ENCODE data around the gene BSCL2. TPM values are rescaled to one million over a fixed set of nuclear protein-coding genes. Genes with fewer than 3 reads are reported as not detected.

Gene BSCL2
- total and polyA plus RNA-seq, 2 of the 13 experiments (the other 11 are each of a cell fraction or from before 2014, with no cell fraction given) = 19.5 to 21.1 TPM

DNA sequence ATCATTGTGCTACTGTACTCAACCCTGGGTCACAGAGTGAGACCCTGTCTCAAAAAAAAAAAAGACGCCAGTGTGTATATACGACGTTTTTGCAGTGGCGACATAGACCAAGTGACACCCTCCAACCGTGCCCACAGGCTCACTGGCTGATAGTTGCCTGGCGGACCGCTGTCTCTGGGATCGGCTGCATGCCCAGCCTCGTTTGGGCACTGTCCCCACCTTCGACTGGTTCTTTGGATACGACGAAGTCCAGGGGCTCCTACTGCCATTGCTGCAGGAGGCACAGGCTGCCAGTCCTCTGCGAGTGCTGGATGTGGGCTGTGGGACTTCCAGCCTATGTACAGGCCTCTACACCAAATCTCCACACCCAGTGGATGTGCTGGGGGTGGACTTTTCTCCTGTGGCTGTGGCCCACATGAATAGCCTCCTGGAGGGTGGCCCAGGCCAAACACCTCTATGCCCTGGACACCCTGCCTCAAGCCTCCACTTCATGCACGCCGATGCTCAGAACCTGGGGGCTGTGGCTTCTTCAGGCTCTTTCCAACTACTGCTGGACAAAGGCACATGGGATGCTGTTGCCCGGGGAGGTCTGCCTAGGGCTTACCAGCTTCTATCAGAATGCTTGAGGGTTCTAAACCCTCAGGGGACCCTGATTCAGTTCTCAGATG lies 40.8 kb downstream of the BSCL2 start (continued):
- TF ChIP-seq THAP9 (CRISPR knock-in tag; IDR thresholded peaks at IDR 0.05; ENCODE audit: borderline replicate concordance) (no peak), HOXA5 (CRISPR knock-in tag; IDR thresholded peaks at IDR 0.05) (0 out of 2 replicates have a peak, but pooled peaks have one; percentile 54), JUN (CRISPR knock-in tag; IDR thresholded peaks at IDR 0.05) (no peak), EED (CRISPR knock-in tag; IDR thresholded peaks at IDR 0.05) (0 out of 2 replicates have a peak, but pooled peaks have one; percentile 30), HNRNPL (IDR thresholded peaks at IDR 0.05; ENCODE audit: low read depth, low read length) (0 out of 2 replicates have a peak, but pooled peaks have one; percentile 43), ZNF121 (CRISPR knock-in tag; IDR thresholded peaks at IDR 0.05) (no peak), HMG20A (CRISPR knock-in tag; IDR thresholded peaks at IDR 0.05; ENCODE audit: borderline replicate concordance) (no peak), REXO4 (CRISPR knock-in tag; IDR thresholded peaks at IDR 0.05; ENCODE audit: borderline replicate concordance) (no peak), SAFB2 (CRISPR knock-in tag; IDR thresholded peaks at IDR 0.05; ENCODE audit: borderline replicate concordance, low read depth) (no peak), MBD4 (IDR thresholded peaks at IDR 0.05; ENCODE audit: borderline replicate concordance, low read length) (peak; percentile 59; the same call in 1 of the 2 replicates), KDM4B (CRISPR knock-in tag; IDR thresholded peaks at IDR 0.05) (no peak), ZNF430 (CRISPR knock-in tag; IDR thresholded peaks at IDR 0.05) (peak; percentile 76; the same call in 1 of the 2 replicates), SRY (CRISPR knock-in tag; IDR thresholded peaks at IDR 0.05) (peak; percentile 69; the same call in 1 of the 2 replicates), ZNF639 (CRISPR knock-in tag; conservative IDR thresholded peaks at IDR 0.05) (no peak), ZNF740 (CRISPR knock-in tag; IDR thresholded peaks at IDR 0.05) (0 out of 2 replicates have a peak, but pooled peaks have one; percentile 19), ZNF296 (CRISPR knock-in tag; conservative IDR thresholded peaks at IDR 0.05) (0 out of 2 replicates have a peak, but pooled peaks have one; percentile 32), NR2F6 (IDR thresholded peaks at IDR 0.05) (no peak), NR2F6 (CRISPR knock-in tag; IDR thresholded peaks at IDR 0.05) (no peak), CEBPG (CRISPR knock-in tag; IDR thresholded peaks at IDR 0.05) (no peak), ZNF605 (CRISPR knock-in tag; IDR thresholded peaks at IDR 0.05) (0 out of 2 replicates have a peak, but pooled peaks have one; percentile 51), ZNF136 (CRISPR knock-in tag; IDR thresholded peaks at IDR 0.05; ENCODE audit: low read depth) (no peak), ZNF101 (CRISPR knock-in tag; IDR thresholded peaks at IDR 0.05; ENCODE audit: borderline replicate concordance, low read depth) (no peak), ZC3H4 (CRISPR knock-in tag; IDR thresholded peaks at IDR 0.05; ENCODE audit: borderline replicate concordance) (peak; percentile 67; the same call in 1 of the 2 replicates), SPEN (CRISPR knock-in tag; IDR thresholded peaks at IDR 0.05; ENCODE audit: low read depth) (peak; percentile 9; the same call in 1 of the 2 replicates)
- TF ChIP-seq, protein P1, sequence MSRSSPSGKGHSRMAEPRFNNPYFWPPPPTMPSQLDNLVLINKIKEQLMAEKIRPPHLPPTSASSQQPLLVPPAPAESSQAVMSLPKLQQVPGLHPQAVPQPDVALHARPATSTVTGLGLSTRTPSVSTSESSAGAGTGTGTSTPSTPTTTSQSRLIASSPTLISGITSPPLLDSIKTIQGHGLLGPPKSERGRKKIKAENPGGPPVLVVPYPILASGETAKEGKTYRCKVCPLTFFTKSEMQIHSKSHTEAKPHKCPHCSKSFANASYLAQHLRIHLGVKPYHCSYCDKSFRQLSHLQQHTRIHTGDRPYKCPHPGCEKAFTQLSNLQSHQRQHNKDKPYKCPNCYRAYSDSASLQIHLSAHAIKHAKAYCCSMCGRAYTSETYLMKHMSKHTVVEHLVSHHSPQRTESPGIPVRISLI (CRISPR knock-in tag; IDR thresholded peaks at IDR 0.05; ENCODE audit: borderline replicate concordance) = no peak
- TF ChIP-seq, protein P2, sequence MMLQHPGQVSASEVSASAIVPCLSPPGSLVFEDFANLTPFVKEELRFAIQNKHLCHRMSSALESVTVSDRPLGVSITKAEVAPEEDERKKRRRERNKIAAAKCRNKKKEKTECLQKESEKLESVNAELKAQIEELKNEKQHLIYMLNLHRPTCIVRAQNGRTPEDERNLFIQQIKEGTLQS (CRISPR knock-in tag; IDR thresholded peaks at IDR 0.05) = no peak

Data from HepG2 (cell line).